Osteoblast (primary cell): ENCODE results near the gene ARHGAP35. TPM values are rescaled to one million over a fixed set of nuclear protein-coding genes. Genes with fewer than 3 reads are reported as not detected.

Experiments used
- DNase-seq: peaks from one replicate; pipeline ENCODE4 v3.0.0; 2011; ENCODE audit warnings: low spot score, mixed read lengths; ENCODE audit not compliant: insufficient read length; ENCODE audit errors: missing footprints
- H2AFZ ChIP-seq: 2 replicates; pipeline ENCODE4 v1.6.0; 2011; ENCODE audit warnings: mild to moderate bottlenecking, low read length
- H3K27ac ChIP-seq: 2 replicates; pipeline ENCODE4 v1.5.1; 2011; ENCODE audit warnings: mild to moderate bottlenecking, low read depth, low read length, moderate library complexity
- H3K27me3 ChIP-seq: 2 replicates; pipeline ENCODE4 v1.6.0; 2012; ENCODE audit warnings: mild to moderate bottlenecking, control low read depth, inconsistent platforms, low read length, moderate library complexity; ENCODE audit not compliant: insufficient read depth
- H3K36me3 ChIP-seq: 2 replicates; pipeline ENCODE4 v1.5.1; 2011; ENCODE audit warnings: mild to moderate bottlenecking, low read length, control low read depth, moderate library complexity; ENCODE audit not compliant: insufficient read depth
- H3K4me1 ChIP-seq: 2 replicates; pipeline ENCODE4 v1.5.1; 2011; ENCODE audit warnings: mild to moderate bottlenecking, low read length, control low read depth, moderate library complexity; ENCODE audit not compliant: insufficient read depth
- H3K4me2 ChIP-seq: 2 replicates; pipeline ENCODE4 v1.6.0; 2011; ENCODE audit warnings: mild to moderate bottlenecking, low read length; ENCODE audit not compliant: insufficient read depth
- H3K4me3 ChIP-seq: fragments of 200-600 bp; sonication (generic); 3 replicates; pipeline ENCODE4 v1.5.1; 2012; ENCODE audit warnings: mild to moderate bottlenecking, low read length, inconsistent platforms; ENCODE audit not compliant: insufficient read depth
- H3K79me2 ChIP-seq: 2 replicates; pipeline ENCODE4 v1.6.0; 2012; ENCODE audit warnings: mild to moderate bottlenecking, low read length, control low read depth, inconsistent platforms; ENCODE audit not compliant: insufficient read depth
- H3K9me3 ChIP-seq: 2 replicates; pipeline ENCODE4 v1.5.1; 2011; ENCODE audit warnings: low read depth, low read length, control low read depth
- H4K20me1 ChIP-seq: 2 replicates; pipeline ENCODE4 v1.6.0; 2012; ENCODE audit warnings: mild to moderate bottlenecking, low read length, control low read depth; ENCODE audit not compliant: insufficient read depth
- total RNA-seq: library from RNA; depleted of rRNA; stranded (reverse); fragments of >200 nt; gene quantifications from 2 replicates; pipeline ENCODE4 v1.2.3, GENCODE V29; 2012
- TF ChIP-seq, protein P1 (sequence below): IDR thresholded peaks from 2 replicates; pipeline ENCODE4 v1.5.1; 2011; ENCODE audit warnings: mild to moderate bottlenecking, low read depth, low read length, moderate library complexity; ENCODE audit errors: extremely low read depth

Gene ARHGAP35
- total RNA-seq, 1 donor = 82.2 TPM

DNA sequence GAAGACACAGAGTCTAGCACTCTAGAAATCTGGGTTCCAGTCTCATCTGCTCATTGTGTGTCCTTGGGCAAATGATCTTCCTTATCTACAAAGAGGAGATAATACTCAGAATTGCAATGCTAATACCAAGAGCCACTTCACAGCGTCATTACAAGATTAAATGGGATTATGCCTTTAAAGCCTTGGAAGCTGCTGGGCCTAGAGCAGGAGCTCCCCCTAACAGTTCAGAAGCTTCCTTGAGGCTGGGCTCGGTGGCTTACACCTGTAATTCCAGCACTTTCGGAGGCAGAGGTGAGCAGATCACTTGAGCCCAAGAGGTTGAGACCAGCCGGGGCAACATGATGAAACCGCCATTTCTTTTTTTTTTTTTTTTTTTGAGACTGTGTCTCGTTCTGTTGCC lies 37.7 kb upstream of the ARHGAP35 start:
- Histone ChIP-seq H3K4me3 (no peak overlapping the region), H3K27me3 (no peaks in the 10 kb centered on the region), H2AFZ (no peak overlapping the region), H4K20me1 (no peaks in the 10 kb centered on the region), H3K4me2 (no peak overlapping the region), H3K9me3 (no peaks in the 10 kb centered on the region), H3K79me2 (no peaks in the 10 kb centered on the region), H3K4me1 (no peaks in the 10 kb centered on the region), H3K27ac (no peak overlapping the region), H3K36me3 (no peaks in the 10 kb centered on the region)
- DNase-seq = no peak
- TF ChIP-seq, protein P1, sequence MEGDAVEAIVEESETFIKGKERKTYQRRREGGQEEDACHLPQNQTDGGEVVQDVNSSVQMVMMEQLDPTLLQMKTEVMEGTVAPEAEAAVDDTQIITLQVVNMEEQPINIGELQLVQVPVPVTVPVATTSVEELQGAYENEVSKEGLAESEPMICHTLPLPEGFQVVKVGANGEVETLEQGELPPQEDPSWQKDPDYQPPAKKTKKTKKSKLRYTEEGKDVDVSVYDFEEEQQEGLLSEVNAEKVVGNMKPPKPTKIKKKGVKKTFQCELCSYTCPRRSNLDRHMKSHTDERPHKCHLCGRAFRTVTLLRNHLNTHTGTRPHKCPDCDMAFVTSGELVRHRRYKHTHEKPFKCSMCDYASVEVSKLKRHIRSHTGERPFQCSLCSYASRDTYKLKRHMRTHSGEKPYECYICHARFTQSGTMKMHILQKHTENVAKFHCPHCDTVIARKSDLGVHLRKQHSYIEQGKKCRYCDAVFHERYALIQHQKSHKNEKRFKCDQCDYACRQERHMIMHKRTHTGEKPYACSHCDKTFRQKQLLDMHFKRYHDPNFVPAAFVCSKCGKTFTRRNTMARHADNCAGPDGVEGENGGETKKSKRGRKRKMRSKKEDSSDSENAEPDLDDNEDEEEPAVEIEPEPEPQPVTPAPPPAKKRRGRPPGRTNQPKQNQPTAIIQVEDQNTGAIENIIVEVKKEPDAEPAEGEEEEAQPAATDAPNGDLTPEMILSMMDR = no peak

DNA sequence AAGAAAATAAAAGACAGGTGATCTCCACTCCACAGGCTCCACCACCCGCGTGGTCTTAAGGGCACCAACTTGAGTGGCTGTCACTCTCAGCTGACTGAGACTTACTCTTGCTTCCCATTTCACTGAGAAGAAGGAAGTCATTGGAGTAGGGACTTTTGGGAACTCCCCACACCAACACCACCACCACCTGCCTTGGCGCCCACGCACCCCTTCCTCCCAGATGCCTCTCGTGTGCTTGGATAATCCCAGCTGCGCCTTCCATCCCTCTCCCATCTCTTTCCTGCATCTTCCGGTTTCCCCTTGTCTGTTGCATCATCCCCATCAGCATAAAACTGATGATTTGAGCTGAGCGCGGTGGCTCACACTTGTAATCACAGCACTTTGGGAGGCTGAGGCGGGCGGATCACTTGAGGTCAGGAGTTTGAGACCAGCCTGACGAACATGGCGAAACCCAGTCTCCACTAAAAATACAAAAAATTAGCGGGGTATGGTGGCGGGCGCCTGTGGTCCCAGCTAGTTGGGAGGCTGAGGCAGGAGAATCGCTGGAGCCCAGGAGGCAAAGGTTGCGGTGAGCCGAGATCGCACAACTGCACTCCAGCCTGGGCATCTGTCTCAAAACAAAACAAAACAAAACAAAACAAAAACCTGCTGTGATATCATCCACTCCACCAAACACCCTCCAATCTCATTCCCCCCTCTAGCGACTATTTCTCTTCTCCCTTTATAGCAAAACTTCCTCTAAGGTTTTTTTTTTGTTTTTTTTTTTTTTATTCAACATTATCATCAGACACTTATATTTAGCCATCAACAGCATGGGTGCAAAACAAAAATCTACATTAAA lies 35.7 kb upstream of the ARHGAP35 start:
- TF ChIP-seq, protein P1 = no peak
- H3K27ac ChIP-seq = no peak overlapping the region
- no peaks in the 10 kb centered on the region for H3K79me2 ChIP-seq
- H3K9me3 ChIP-seq = no peaks in the 10 kb centered on the region
- no peaks in the 10 kb centered on the region for H3K27me3 ChIP-seq
- H3K4me1 ChIP-seq = no peaks in the 10 kb centered on the region
- DNase-seq = peak; percentile 6
- H3K36me3 ChIP-seq = no peaks in the 10 kb centered on the region
- H3K4me3 ChIP-seq = no peak overlapping the region
- H4K20me1 ChIP-seq = no peaks in the 10 kb centered on the region
- no peak overlapping the region for H3K4me2 ChIP-seq
- no peak overlapping the region for H2AFZ ChIP-seq

DNA sequence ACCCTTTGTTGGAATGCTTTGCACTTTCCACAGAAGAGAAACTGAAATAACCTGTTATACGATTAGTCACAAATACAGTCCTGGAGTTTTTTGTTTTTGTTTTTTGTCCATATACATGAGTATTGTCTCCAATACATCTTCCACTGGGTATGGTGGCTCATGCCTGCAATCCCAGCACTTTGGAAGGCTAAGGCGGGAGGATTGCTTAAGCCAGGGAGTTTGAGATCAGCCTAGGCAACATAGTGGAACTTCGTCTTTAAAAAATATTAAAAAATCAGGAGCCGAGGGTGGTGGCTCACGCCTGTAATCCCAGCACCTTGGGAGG lies 35.1 kb upstream of the ARHGAP35 start:
- TF ChIP-seq, protein P1 = no peak
- Histone ChIP-seq H4K20me1 (no peaks in the 10 kb centered on the region), H3K4me3 (no peak overlapping the region), H3K79me2 (no peaks in the 10 kb centered on the region), H3K27me3 (no peaks in the 10 kb centered on the region), H3K27ac (no peak overlapping the region), H3K9me3 (no peaks in the 10 kb centered on the region), H2AFZ (no peak overlapping the region), H3K4me1 (no peaks in the 10 kb centered on the region), H3K4me2 (no peak overlapping the region), H3K36me3 (no peaks in the 10 kb centered on the region)
- DNase-seq = no peak

DNA sequence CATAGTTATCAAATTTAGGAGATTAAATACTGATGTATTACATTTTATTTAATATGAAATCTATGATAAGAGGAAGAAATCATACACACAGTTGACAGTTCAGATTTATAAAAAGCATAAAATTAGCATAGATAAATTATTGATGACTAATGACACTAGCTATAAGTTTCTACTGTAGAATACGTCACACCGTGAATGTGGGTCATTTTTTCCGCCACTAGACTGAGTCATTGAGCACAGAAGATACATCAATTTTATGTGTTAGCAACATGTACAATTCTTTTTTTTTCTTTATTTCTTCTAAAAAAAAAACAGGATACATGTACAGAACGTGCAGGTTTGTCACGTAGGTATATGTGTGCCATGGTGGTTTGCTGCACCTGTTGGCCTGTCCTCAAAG lies 32.3 kb upstream of the ARHGAP35 start:
- H3K4me3 ChIP-seq = no peak overlapping the region
- H3K27me3 ChIP-seq = no peaks in the 10 kb centered on the region
- no peak overlapping the region for H3K27ac ChIP-seq
- no peak overlapping the region for H2AFZ ChIP-seq
- DNase-seq = peak; percentile 5
- H3K4me2 ChIP-seq = no peak overlapping the region
- TF ChIP-seq, protein P1 = no peak
- H4K20me1 ChIP-seq = no peaks in the 10 kb centered on the region
- no peaks in the 10 kb centered on the region for H3K9me3 ChIP-seq
- no peaks in the 10 kb centered on the region for H3K79me2 ChIP-seq
- no peaks in the 10 kb centered on the region for H3K4me1 ChIP-seq
- no peaks in the 10 kb centered on the region for H3K36me3 ChIP-seq
